ENCODE results near the gene SASH1. TPM values are rescaled to one million over a fixed set of nuclear protein-coding genes. Genes with fewer than 3 reads are reported as not detected.

SASH1 gene
- total RNA-seq, 5 donors from 2014 or later (not counting 1 experiment from before 2014, with no cell fraction given), result 0.26 to 5.5 (median 0.95) TPM

- ChIA-PET CTCF (no interaction called here), POLR2A (no interaction called here)
- ATAC-seq (replicated peaks in 1 of 4), result no peak
Observed at GRCh38 chr6:148346681-148347440, 4.2 kb downstream of the SASH1 start.

GRCh38 chr6:148347441-148348054 is 4.9 kb downstream of the SASH1 start:
- Histone ChIP-seq H3K4me3 (ENCODE audit: control insufficient read depth in 1 of 2, extremely low read depth in 1 of 2, low read length in 1 of 2) (no peak overlapping the region), H3K36me3 (ENCODE audit: control insufficient read depth in 2 of 2, extremely low read depth in 1 of 2, insufficient read depth in 1 of 2, low read length in 1 of 2) (no peaks in the 10 kb centered on the region), H3K4me1 (ENCODE audit: control insufficient read depth in 1 of 2, extremely low read depth in 1 of 2, insufficient read depth in 2 of 2, low read length in 2 of 2) (peaks cover 1 to 2% of the 10 kb centered on the region in 2 experiments), H3K27ac (ENCODE audit: low read length) (no peak overlapping the region), H3K9me3 (no peaks in the 10 kb centered on the region), H3K27me3 (replicated peaks in 1 of 2; ENCODE audit: control insufficient read depth in 2 of 2, extremely low read depth in 1 of 2, insufficient read depth in 2 of 2, low read length in 1 of 2) (peaks cover 6 to 17% of the 10 kb centered on the region in 2 experiments)
- H3K4me1 Mint-ChIP-seq, result peaks cover 7 to 10% (median 8%) of the 10 kb centered on the region in 3 donors
- DNase-seq, result no peak
- CTCF ChIA-PET, result no interaction called here
- no peaks in the 10 kb centered on the region for H3K9me3 Mint-ChIP-seq
- H3K4me3 Mint-ChIP-seq, result no peak overlapping the region
- no CpG with 5 or more reads among the region's 4 CpGs for WGBS (ENCODE audit: insufficient coverage)
- no peak overlapping the region for H3K27ac Mint-ChIP-seq
- no peaks in the 10 kb centered on the region for H3K36me3 Mint-ChIP-seq
- no peak for ATAC-seq (replicated peaks in 1 of 4)
- POLR2A ChIA-PET, result no interaction called here
- H3K27me3 Mint-ChIP-seq, result peaks cover 40 to 41% of the 10 kb centered on the region in 2 donors

More at GRCh38 chr6:148346681-148347440, 4.2 kb downstream of the SASH1 start:
- Mint-ChIP-seq H3K36me3 (no peaks in the 10 kb centered on the region), H3K9me3 (no peaks in the 10 kb centered on the region), H3K27ac (no peak overlapping the region), H3K27me3 (peaks cover 46 to 48% of the 10 kb centered on the region in 2 donors), H3K4me1 (peaks cover 14 to 17% (median 15%) of the 10 kb centered on the region in 3 donors), H3K4me3 (no peak overlapping the region)
- DNase-seq, result no peak
- peaks cover 4 to 8% of the 10 kb centered on the region in 2 experiments for H3K4me1 ChIP-seq (ENCODE audit: control insufficient read depth in 1 of 2, extremely low read depth in 1 of 2, insufficient read depth in 2 of 2, low read length in 2 of 2)
- H3K27ac ChIP-seq (ENCODE audit: low read length), result no peak overlapping the region
- 100% methylated on average over 1 of the region's 6 CpGs for WGBS (ENCODE audit: insufficient coverage)
- H3K4me3 ChIP-seq (ENCODE audit: control insufficient read depth in 1 of 2, extremely low read depth in 1 of 2, low read length in 1 of 2), result no peak overlapping the region
- H3K27me3 ChIP-seq (replicated peaks in 1 of 2; ENCODE audit: control insufficient read depth in 2 of 2, extremely low read depth in 1 of 2, insufficient read depth in 2 of 2, low read length in 1 of 2), result peaks cover 13 to 24% of the 10 kb centered on the region in 2 experiments
- no peaks in the 10 kb centered on the region for H3K36me3 ChIP-seq (ENCODE audit: control insufficient read depth in 2 of 2, extremely low read depth in 1 of 2, insufficient read depth in 1 of 2, low read length in 1 of 2)
- H3K9me3 ChIP-seq, result no peaks in the 10 kb centered on the region

- Mint-ChIP-seq H3K9me3 (no peaks in the 10 kb centered on the region), H3K4me1 (peaks cover 5 to 6% (median 5%) of the 10 kb centered on the region in 3 donors), H3K36me3 (no peaks in the 10 kb centered on the region), H3K4me3 (no peak overlapping the region), H3K27ac (no peak overlapping the region), H3K27me3 (peaks cover 37% of the 10 kb centered on the region in 2 donors)
- Histone ChIP-seq H3K4me1 (ENCODE audit: control insufficient read depth in 1 of 2, extremely low read depth in 1 of 2, insufficient read depth in 2 of 2, low read length in 2 of 2) (no peaks in the 10 kb centered on the region), H3K4me3 (ENCODE audit: control insufficient read depth in 1 of 2, extremely low read depth in 1 of 2, low read length in 1 of 2) (no peak overlapping the region), H3K27me3 (replicated peaks in 1 of 2; ENCODE audit: control insufficient read depth in 2 of 2, extremely low read depth in 1 of 2, insufficient read depth in 2 of 2, low read length in 1 of 2) (peaks cover 5 to 12% of the 10 kb centered on the region in 2 experiments), H3K9me3 (no peaks in the 10 kb centered on the region), H3K36me3 (ENCODE audit: control insufficient read depth in 2 of 2, extremely low read depth in 1 of 2, insufficient read depth in 1 of 2, low read length in 1 of 2) (no peaks in the 10 kb centered on the region), H3K27ac (ENCODE audit: low read length) (no peak overlapping the region)
- DNase-seq, result no peak
- POLR2A ChIA-PET, result no interaction called here
- ATAC-seq (replicated peaks in 1 of 4), result no peak
- CTCF ChIA-PET, result no interaction called here
- 60% methylated on average over 1 of the region's 3 CpGs for WGBS (ENCODE audit: insufficient coverage)
Observed at GRCh38 chr6:148348335-148348734, 5.7 kb downstream of the SASH1 start.

DNA sequence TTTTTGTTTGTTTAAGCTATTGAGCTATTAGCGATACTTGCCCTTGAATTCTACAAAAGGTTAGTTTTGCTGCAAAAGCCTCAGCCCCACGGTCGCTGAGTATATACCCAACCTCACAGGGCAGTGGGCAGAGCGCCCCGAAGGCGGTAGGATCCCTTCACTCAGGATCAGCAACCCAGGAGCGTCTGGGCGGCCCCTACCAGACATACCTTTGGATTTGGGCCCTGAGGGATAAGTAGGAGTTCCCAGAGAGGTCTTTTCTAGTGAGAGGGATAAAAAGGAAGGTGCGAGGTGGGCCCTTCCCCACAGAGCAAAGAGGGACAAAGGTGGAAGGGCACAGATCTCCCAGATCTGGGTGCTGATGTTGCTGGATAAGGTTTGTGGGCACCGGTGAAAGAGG is 6.1 kb downstream of the SASH1 start:
- H3K4me1 ChIP-seq (ENCODE audit: control insufficient read depth in 1 of 2, extremely low read depth in 1 of 2, insufficient read depth in 2 of 2, low read length in 2 of 2), result no peaks in the 10 kb centered on the region
- no peaks in the 10 kb centered on the region for H3K36me3 ChIP-seq (ENCODE audit: control insufficient read depth in 2 of 2, extremely low read depth in 1 of 2, insufficient read depth in 1 of 2, low read length in 1 of 2)
- H3K9me3 ChIP-seq, result no peaks in the 10 kb centered on the region
- WGBS (ENCODE audit: insufficient coverage), result 20% methylated on average over 1 of the region's 10 CpGs
- H3K27ac Mint-ChIP-seq, result no peak overlapping the region
- POLR2A ChIA-PET, result no interaction called here
- no peaks in the 10 kb centered on the region for H3K36me3 Mint-ChIP-seq
- H3K27me3 ChIP-seq (replicated peaks in 1 of 2; ENCODE audit: control insufficient read depth in 2 of 2, extremely low read depth in 1 of 2, insufficient read depth in 2 of 2, low read length in 1 of 2), result peaks cover 2 to 12% of the 10 kb centered on the region in 2 experiments
- ATAC-seq (replicated peaks in 1 of 4) (no peak), DNase-seq (no peak)
- H3K27me3 Mint-ChIP-seq, result peaks cover 32 to 35% of the 10 kb centered on the region in 2 donors
- H3K4me3 Mint-ChIP-seq, result no peak overlapping the region
- H3K27ac ChIP-seq (ENCODE audit: low read length), result no peak overlapping the region
- no peaks in the 10 kb centered on the region for H3K9me3 Mint-ChIP-seq
- peaks cover under 1 to 2% (median 1%) of the 10 kb centered on the region in 3 donors for H3K4me1 Mint-ChIP-seq
- H3K4me3 ChIP-seq (ENCODE audit: control insufficient read depth in 1 of 2, extremely low read depth in 1 of 2, low read length in 1 of 2), result no peak overlapping the region
- CTCF ChIA-PET, result no interaction called here

GRCh38 chr6:148349466-148349865 is 6.8 kb downstream of the SASH1 start:
- CTCF ChIA-PET, result no interaction called here
- POLR2A ChIA-PET, result no interaction called here

DNA sequence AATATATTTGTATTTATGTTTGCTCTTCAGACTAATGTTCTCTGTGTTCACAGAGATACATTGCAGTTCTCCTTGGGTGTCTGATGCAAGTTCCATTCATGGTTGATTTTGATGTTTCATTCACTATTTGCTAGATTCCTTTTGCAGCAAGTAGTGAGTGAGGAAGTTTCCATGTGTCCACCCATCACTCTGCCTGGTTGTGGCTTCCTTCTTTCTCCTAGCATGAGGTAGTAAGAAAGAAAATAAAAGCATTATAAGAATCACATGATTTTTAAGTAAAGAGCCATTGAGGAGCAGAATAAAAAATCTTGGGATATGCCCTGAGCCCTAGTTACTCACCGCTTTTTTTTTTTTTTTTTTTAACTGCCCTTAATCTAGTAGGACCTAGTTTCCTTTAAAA is 8.7 kb downstream of the SASH1 start:
- ATAC-seq (replicated peaks in 1 of 4), result no peak
- H3K9me3 Mint-ChIP-seq, result no peaks in the 10 kb centered on the region
- Histone ChIP-seq H3K4me3 (ENCODE audit: control insufficient read depth in 1 of 2, extremely low read depth in 1 of 2, low read length in 1 of 2) (no peak overlapping the region), H3K36me3 (ENCODE audit: control insufficient read depth in 2 of 2, extremely low read depth in 1 of 2, insufficient read depth in 1 of 2, low read length in 1 of 2) (no peaks in the 10 kb centered on the region), H3K27ac (ENCODE audit: low read length) (no peak overlapping the region), H3K4me1 (ENCODE audit: control insufficient read depth in 1 of 2, extremely low read depth in 1 of 2, insufficient read depth in 2 of 2, low read length in 2 of 2) (no peaks in the 10 kb centered on the region), H3K9me3 (no peaks in the 10 kb centered on the region), H3K27me3 (replicated peaks in 1 of 2; ENCODE audit: control insufficient read depth in 2 of 2, extremely low read depth in 1 of 2, insufficient read depth in 2 of 2, low read length in 1 of 2) (peaks cover 0 to 12% of the 10 kb centered on the region in 2 experiments)
- H3K4me3 Mint-ChIP-seq, result no peak overlapping the region
- H3K4me1 Mint-ChIP-seq, result no peaks in the 10 kb centered on the region
- H3K27ac Mint-ChIP-seq, result no peak overlapping the region
- WGBS (ENCODE audit: insufficient coverage), result no CpG with 5 or more reads among the region's 1 CpG
- peaks cover 17 to 19% of the 10 kb centered on the region in 2 donors for H3K27me3 Mint-ChIP-seq
- CTCF ChIA-PET, result no interaction called here
- no peak for DNase-seq
- no peaks in the 10 kb centered on the region for H3K36me3 Mint-ChIP-seq
- POLR2A ChIA-PET, result no interaction called here

More at GRCh38 chr6:148349466-148349865, 6.8 kb downstream of the SASH1 start:
- ATAC-seq (replicated peaks in 1 of 4) (no peak), DNase-seq (no peak)
- no peaks in the 10 kb centered on the region for H3K36me3 ChIP-seq (ENCODE audit: control insufficient read depth in 2 of 2, extremely low read depth in 1 of 2, insufficient read depth in 1 of 2, low read length in 1 of 2)
- H3K27me3 ChIP-seq (replicated peaks in 1 of 2; ENCODE audit: control insufficient read depth in 2 of 2, extremely low read depth in 1 of 2, insufficient read depth in 2 of 2, low read length in 1 of 2), result peaks cover 2 to 12% of the 10 kb centered on the region in 2 experiments
- 86% methylated on average over 5 of the region's 9 CpGs for WGBS (ENCODE audit: insufficient coverage)
- Mint-ChIP-seq H3K4me3 (no peak overlapping the region), H3K4me1 (no peaks in the 10 kb centered on the region), H3K36me3 (no peaks in the 10 kb centered on the region), H3K9me3 (no peaks in the 10 kb centered on the region), H3K27ac (no peak overlapping the region), H3K27me3 (peaks cover 27 to 30% of the 10 kb centered on the region in 2 donors)
- H3K27ac ChIP-seq (ENCODE audit: low read length), result no peak overlapping the region
- no peak overlapping the region for H3K4me3 ChIP-seq (ENCODE audit: control insufficient read depth in 1 of 2, extremely low read depth in 1 of 2, low read length in 1 of 2)
- no peaks in the 10 kb centered on the region for H3K4me1 ChIP-seq (ENCODE audit: control insufficient read depth in 1 of 2, extremely low read depth in 1 of 2, insufficient read depth in 2 of 2, low read length in 2 of 2)
- H3K9me3 ChIP-seq, result no peaks in the 10 kb centered on the region

Data from T-cell (primary cell).